ENCODE data around the gene TEX13D.

DNA sequence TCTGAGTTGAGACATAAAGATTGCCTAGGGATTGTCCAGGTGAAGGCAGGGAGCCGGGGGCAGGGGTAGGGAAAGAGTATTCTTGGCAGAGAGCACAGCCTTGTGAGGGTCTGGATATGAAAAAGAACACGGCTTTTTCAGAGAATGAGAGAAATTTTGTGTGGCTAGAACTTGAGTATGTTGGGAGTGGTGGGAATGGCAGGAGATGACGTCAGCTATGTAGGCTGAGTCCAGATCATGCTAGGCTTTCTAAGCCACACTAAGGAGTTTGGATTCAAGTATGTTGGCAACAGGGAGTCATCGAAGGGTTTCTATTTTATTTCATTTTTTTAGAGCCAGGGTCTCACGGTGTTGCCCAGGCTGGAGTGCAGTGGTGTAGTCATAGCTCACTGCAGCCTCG lies 53.9 kb downstream of the TEX13D start:
- TF ChIP-seq SUZ12 (IDR thresholded peaks at IDR 0.05) = no peak
- no peak for TF ChIP-seq SP1 (IDR thresholded peaks at IDR 0.05)
- TF ChIP-seq BHLHE40 (IDR thresholded peaks at IDR 0.05; ENCODE audit: borderline replicate concordance) = no peak
- no peak for TF ChIP-seq ELF4 (IDR thresholded peaks at IDR 0.05)
- no peak for TF ChIP-seq ARNT (IDR thresholded peaks at IDR 0.05)
- TF ChIP-seq, protein P1, sequence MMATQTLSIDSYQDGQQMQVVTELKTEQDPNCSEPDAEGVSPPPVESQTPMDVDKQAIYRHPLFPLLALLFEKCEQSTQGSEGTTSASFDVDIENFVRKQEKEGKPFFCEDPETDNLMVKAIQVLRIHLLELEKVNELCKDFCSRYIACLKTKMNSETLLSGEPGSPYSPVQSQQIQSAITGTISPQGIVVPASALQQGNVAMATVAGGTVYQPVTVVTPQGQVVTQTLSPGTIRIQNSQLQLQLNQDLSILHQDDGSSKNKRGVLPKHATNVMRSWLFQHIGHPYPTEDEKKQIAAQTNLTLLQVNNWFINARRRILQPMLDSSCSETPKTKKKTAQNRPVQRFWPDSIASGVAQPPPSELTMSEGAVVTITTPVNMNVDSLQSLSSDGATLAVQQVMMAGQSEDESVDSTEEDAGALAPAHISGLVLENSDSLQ (IDR thresholded peaks at IDR 0.05) = no peak
- TF ChIP-seq FOXK2 (IDR thresholded peaks at IDR 0.05) = no peak
- TF ChIP-seq FOXM1 (IDR thresholded peaks at IDR 0.05; ENCODE audit: borderline replicate concordance) = no peak

Data from HEK293T (cell line).